HG02588 (cell line): ENCODE measurements around the gene RNF217.
"Not testable (repeated sequence)": the region's sequence is repeated elsewhere in the genome, so short reads cannot be mapped to it uniquely, and the experiment has no call there.

ENCODE experiments used
- ATAC-seq: cut with Tn5 transposase; IDR thresholded peaks from one replicate; pipeline ENCODE4 v1.9.1; 2021; ENCODE audit warnings: mild to moderate bottlenecking, moderate library complexity; ENCODE audit not compliant: unreplicated experiment

Gene RNF217

DNA sequence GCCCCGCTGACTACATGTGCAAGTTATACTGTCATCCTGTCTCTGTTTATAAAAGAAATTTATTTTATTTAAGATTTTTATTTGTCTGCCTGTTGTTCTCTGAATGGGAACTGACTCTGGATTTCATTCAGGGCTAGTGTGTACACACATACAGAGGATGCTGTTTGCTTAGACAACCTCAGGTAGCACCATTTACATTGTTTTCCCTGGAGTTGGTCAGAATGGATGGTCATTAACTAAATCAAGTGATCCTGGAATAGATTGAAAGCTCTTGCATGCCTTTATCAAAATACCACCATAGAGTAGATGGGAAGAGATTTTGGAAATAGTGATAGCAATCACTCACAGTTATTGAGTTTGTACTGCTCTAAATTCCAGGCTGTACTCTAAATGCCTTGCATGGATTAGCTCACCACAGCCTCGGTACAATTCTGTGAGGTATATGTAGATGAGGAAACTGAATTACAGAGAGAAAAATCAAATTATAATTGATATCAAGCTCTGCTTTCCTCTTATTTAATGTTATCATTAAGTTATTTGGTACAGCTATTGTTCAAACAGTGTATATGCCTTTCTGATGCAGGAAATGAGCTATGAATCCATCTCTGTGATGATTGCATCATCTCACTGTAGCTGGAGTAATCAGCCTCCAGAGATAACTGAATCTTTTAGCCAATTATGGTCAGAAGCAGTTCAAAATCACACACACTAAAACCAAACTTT lies 51.9 kb downstream of the RNF217 start:
- ATAC-seq, result no peak

GRCh38 chr6:125014661-125014957 lies 52.4 kb downstream of the RNF217 start:
- ATAC-seq, result no peak

- ATAC-seq, result no peak
These were observed 52.9 kb downstream of the RNF217 start for GRCh38 chr6:125015152-125015551.

GRCh38 chr6:125018136-125018535 lies 55.9 kb downstream of the RNF217 start:
- no peak for ATAC-seq

- no peak for ATAC-seq
These were observed 57.0 kb downstream of the RNF217 start for GRCh38 chr6:125019281-125019680.

DNA sequence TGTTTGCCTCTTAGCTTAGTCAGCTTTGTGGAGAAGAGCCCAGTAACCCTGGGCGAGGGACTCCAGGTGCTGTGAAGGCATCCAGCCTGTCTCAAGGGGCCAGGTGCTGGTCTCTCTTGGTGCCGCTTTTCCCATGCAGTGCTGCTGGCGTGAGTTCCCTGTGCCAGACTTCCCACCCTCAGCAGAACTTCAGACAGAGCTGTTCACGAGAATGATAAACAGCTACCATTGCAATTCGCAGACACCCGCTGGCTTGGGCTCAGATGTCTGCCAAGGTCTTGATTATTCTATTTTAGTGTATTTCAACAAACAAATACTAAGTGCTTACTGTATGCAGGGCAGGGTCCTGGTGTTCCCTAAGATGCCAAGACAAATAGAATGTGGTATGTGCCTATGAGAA lies 57.7 kb downstream of the RNF217 start:
- no peak for ATAC-seq

- no peak for ATAC-seq
These were observed 58.1 kb downstream of the RNF217 start for GRCh38 chr6:125020385-125020784.

GRCh38 chr6:125022391-125022989 lies 60.3 kb downstream of the RNF217 start:
- ATAC-seq, result no peak

DNA sequence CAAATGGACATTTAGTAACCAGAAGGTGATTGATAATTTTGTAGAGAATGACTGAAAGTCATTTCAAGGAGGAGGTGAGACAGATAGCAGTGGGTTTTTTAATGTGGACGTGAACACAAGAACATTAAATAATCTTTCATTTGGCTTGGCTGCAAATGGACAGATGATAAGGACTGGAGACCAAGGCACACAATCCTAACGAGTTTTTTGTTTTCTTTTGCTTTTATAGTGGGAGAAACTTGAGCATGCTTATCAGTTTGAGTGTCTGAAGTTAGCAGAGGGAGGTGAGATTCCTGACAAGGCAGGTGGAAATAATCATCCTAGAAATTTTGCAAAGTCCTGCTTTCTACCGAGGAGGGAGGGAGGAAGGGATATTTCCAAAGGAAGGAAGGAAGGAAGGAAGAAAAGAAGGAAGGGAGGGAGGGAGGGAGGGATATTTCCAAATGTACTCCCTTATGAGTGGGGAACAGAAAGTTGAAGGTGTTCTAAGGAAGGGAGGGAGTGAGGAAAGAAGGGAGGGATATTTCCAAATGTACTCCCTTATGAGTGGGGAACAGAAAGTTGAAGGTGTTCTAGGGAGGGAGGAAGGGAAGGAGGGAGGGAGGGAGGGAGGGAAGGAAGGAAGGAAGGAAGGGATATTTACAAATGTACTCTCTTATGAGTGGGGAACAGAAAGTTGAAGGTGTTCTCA lies 63.1 kb downstream of the RNF217 start:
- no peak for ATAC-seq

GRCh38 chr6:125027287-125027686 lies 65.0 kb downstream of the RNF217 start:
- ATAC-seq, result no peak

- ATAC-seq, result no peak
These were observed 68.7 kb downstream of the RNF217 start for GRCh38 chr6:125030969-125031368.

- ATAC-seq, result no peak
These were observed 69.1 kb downstream of the RNF217 start for GRCh38 chr6:125031385-125031784.

DNA sequence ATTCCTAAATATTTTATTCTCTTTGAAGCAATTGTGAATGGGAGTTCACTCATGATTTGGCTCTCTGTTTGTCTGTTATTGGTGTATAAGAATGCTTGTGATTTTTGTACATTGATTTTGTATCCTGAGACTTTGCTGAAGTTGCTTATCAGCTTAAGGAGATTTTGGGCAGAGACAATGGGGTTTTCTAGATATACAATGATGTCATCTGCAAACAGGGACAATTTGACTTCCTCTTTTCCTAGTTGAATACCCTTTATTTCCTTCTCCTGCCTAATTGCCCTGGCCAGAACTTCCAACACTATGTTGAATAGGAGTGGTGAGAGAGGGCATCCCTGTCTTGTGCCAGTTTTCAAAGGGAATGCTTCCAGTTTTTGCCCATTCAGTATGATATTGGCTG lies 72.7 kb downstream of the RNF217 start:
- not testable (repeated sequence) for ATAC-seq

GRCh38 chr6:125036486-125036885 lies 74.2 kb downstream of the RNF217 start:
- not testable (repeated sequence) for ATAC-seq

- ATAC-seq, result no peak
These were observed 75.6 kb downstream of the RNF217 start for GRCh38 chr6:125037827-125038226.

GRCh38 chr6:125038925-125039324 lies 76.7 kb downstream of the RNF217 start:
- ATAC-seq, result no peak

DNA sequence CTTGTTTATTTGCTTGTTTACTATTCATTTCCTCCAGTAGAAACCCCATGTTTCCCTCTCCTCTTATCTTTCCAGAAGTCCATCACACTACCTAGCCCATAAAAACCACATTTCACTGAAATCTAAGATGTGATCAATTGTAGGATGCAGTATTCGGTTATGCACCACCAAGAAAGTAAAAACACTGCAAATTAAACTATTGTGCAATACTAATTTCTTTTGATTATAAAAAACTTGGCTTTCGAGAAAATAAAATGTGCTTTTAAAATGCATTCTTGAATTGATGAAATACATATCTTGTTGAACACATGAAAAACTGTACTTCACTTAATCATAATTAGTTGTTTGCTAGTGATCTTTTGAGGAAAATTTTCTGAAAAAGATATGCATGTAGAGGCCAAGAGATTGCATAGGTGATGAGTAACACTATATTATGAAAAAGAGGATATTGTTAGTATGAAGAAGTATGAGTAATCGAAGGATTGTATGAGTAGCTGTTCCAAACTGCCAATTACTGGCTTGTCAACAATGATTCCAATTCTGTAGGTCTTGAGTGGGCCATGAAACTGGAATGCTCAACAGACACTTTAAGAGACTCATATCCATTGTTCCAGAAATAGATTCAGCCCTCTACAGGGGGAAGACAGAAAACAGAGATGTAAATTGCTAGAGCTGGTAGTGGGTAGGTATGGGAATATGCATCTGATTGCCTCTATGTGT lies 79.7 kb downstream of the RNF217 start:
- no peak for ATAC-seq

DNA sequence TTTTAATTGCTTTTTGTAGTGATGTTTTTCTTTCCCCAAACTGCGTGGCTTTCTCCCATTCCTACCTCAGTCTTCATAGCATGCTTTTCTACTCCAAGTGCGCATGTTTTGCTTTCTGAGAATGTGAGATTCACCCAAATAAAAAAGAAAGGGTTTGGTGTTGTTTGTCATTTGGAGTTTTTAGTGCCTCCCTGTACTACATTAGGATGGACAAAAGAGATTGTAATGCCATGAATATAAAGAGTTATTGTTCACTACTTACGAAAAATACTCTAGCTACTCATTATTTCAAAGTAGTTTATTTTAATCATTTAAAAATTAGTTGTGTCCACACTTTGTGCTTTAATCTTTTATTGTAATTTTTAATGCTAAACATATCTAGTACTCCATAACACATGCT lies 81.8 kb downstream of the RNF217 start:
- ATAC-seq, result no peak

GRCh38 chr6:125044667-125045066 lies 82.4 kb downstream of the RNF217 start:
- no peak for ATAC-seq

- no peak for ATAC-seq
These were observed 84.1 kb downstream of the RNF217 start for GRCh38 chr6:125046107-125046925.

DNA sequence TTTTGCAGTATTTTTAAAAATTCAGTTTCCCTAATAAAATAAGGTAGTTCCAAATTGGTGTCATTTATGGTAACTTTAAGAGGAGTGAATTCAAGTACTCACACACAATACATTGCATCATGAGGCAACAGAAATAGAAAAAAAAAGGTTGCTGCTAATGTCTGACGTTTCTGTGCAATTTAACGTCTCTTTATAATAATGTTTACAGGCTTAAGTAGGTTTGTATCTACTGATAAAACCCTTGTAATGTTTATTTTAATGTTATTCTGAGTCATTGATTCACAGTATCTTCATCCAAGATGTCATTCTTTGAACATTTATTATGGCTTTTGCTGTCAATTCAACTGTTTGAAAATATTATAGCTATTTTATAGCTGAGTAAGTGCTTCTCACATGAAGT lies 86.0 kb downstream of the RNF217 start:
- ATAC-seq, result no peak
